HepG2 (cell line): Measurements from ENCODE around the gene C9orf85. TPM values are rescaled to one million over a fixed set of nuclear protein-coding genes. Genes with fewer than 3 reads are reported as not detected.

Experiments used
- ATAC-seq: fragments of 200-7000 bp; cut with Tn5 transposase; 3 replicates; pipeline ENCODE4 v1.9.1; 2020; ENCODE audit warnings: mild to moderate bottlenecking, moderate library complexity
- BruUV-seq: library from RNA; stranded (reverse); fragments of 400-500 nt; replicated peaks from 2 replicates; lab custom pipeline; 2021; lab: Mats Ljungman, UMichigan
- CTCF ChIA-PET: fragments of 300-600 bp; formaldehyde crosslinking; extraction: SDS; loops from one replicate; lab custom pipeline; 2021; ENCODE audit warnings: low total read pairs, inconsistent platforms, low intra/inter-chr PET ratio; lab: Yijun Ruan, JAX
- POLR2A ChIA-PET: fragments of 350-600 bp; sonication (Branson Sonifier 250); formaldehyde crosslinking; loops from one replicate; lab custom pipeline; 2020; ENCODE audit warnings: antibody characterized with exemption, inconsistent platforms; lab: Yijun Ruan, JAX
- DNase-seq: peaks from one replicate; pipeline ENCODE4 v3.0.0-alpha.2; 2015; ENCODE audit warnings: low spot score
- FAIRE-seq: peaks from 3 replicates; lab custom pipeline; 2011; peaks lifted over from hg19 to GRCh38; lab: Jason Lieb, UNC
- H2AFZ ChIP-seq: one replicate; pipeline ENCODE4 v1.6.1; 2011; ENCODE audit warnings: low read length, inconsistent platforms
- H3K27ac ChIP-seq: fragments of 300-600 bp; 3 replicates; pipeline ENCODE4 v1.8.0; 2011; ENCODE audit warnings: mixed run types, mild to moderate bottlenecking, mixed read lengths, low read length, inconsistent platforms; ENCODE audit not compliant: insufficient read depth; ENCODE audit errors: extremely low read length
- H3K27me3 ChIP-seq, 2 experiments: fragments of 200-600 bp in 1 of 2; 2 replicates in 1 of 2; 3 replicates in 1 of 2; pipeline versions ENCODE4 v1.6.0 to v1.8.0; 2011; ENCODE audit warnings: low read length in 2 of 2, mild to moderate bottlenecking in 2 of 2, moderate library complexity in 2 of 2, inconsistent platforms in 1 of 2; ENCODE audit not compliant: insufficient read depth in 2 of 2, control insufficient read depth in 1 of 2
- H3K36me3 ChIP-seq, 2 experiments: fragments of 200-600 bp in 1 of 2; replicated peaks in 1 of 2; 2 replicates in 1 of 2; 3 replicates in 1 of 2; pipeline versions ENCODE4 v1.5.1 to v1.8.0; 2011; ENCODE audit warnings: low read length in 2 of 2, inconsistent platforms in 1 of 2; ENCODE audit not compliant: insufficient read depth in 2 of 2, control insufficient read depth in 1 of 2
- H3K4me1 ChIP-seq: 2 replicates; pipeline ENCODE4 v1.5.1; 2012; ENCODE audit warnings: low read length, inconsistent platforms; ENCODE audit not compliant: insufficient read depth
- H3K4me2 ChIP-seq: 2 replicates; pipeline ENCODE4 v1.6.0; 2011; ENCODE audit warnings: low read depth, low read length, inconsistent platforms
- H3K4me3 ChIP-seq, 3 experiments: fragments of 200-600 bp in 1 of 3; sonication (generic), shearing (Covaris generic) in 1 of 3; replicated peaks in 1 of 3; 2 replicates each; pipeline ENCODE4 v1.5.1; 2011 to 2016; ENCODE audit warnings: low read length in 3 of 3, inconsistent platforms in 2 of 3, low read depth in 2 of 3, mild to moderate bottlenecking in 2 of 3, control low read depth in 1 of 3, mixed read lengths in 1 of 3; ENCODE audit not compliant: insufficient read depth in 1 of 3
- H3K79me2 ChIP-seq: one replicate; pipeline ENCODE4 v1.6.1; 2011; ENCODE audit warnings: low read length, inconsistent platforms; ENCODE audit not compliant: insufficient read depth
- H3K9ac ChIP-seq: 2 replicates; pipeline ENCODE4 v1.6.0; 2011; ENCODE audit warnings: mild to moderate bottlenecking, low read depth, low read length, inconsistent platforms; ENCODE audit not compliant: insufficient read depth
- H3K9me3 ChIP-seq: 2 replicates; pipeline ENCODE4 v1.5.1; 2012; ENCODE audit warnings: mild to moderate bottlenecking, low read length
- H4K20me1 ChIP-seq: 2 replicates; pipeline ENCODE4 v1.6.0; 2011; ENCODE audit warnings: inconsistent platforms, mild to moderate bottlenecking, low read length, moderate library complexity; ENCODE audit not compliant: insufficient read depth
- EHMT2 ChIP-seq: fragments of 200-600 bp; sonication (generic); IDR thresholded peaks from 2 replicates; pipeline ENCODE4 v1.7.0; 2017; ENCODE audit warnings: antibody characterized with exemption, low read depth, low read length, borderline replicate concordance
- HNF4A ChIP-seq: sonication (generic); formaldehyde crosslinking; IDR thresholded peaks from 2 replicates; pipeline ENCODE4 v1.4.0; 2020; ENCODE audit warnings: missing genetic modification reagents
- MTF1 ChIP-seq: sonication (generic); formaldehyde crosslinking; IDR thresholded peaks from 2 replicates; pipeline ENCODE4 v1.5.0; 2020; ENCODE audit warnings: missing genetic modification reagents
- PAXIP1 ChIP-seq: sonication (generic); formaldehyde crosslinking; conservative IDR thresholded peaks from 2 replicates; pipeline ENCODE4 v1.4.0; 2020; ENCODE audit warnings: mild to moderate bottlenecking, missing genetic modification reagents, moderate library complexity
- SMARCC2 ChIP-seq: fragments of 450-650 bp; IDR thresholded peaks from 2 replicates; pipeline ENCODE4 v1.6.1; 2017; ENCODE audit warnings: antibody characterized with exemption, mild to moderate bottlenecking
- SRSF1 ChIP-seq: fragments of 200-400 bp; formaldehyde crosslinking; optimal IDR thresholded peaks from 2 replicates; pipeline ENCODE3; 2017; ENCODE audit warnings: mild to moderate bottlenecking, low read depth, low read length, moderate library complexity
- THAP7 ChIP-seq: sonication (generic); formaldehyde crosslinking; IDR thresholded peaks from 2 replicates; pipeline ENCODE4 v1.8.1; 2023; ENCODE audit warnings: mild to moderate bottlenecking, missing genetic modification reagents
- TOPORS ChIP-seq: sonication (generic); formaldehyde crosslinking; IDR thresholded peaks from 2 replicates; pipeline ENCODE4 v1.8.0; 2023; ENCODE audit warnings: mild to moderate bottlenecking, missing genetic modification reagents
- ZKSCAN8 ChIP-seq: IDR thresholded peaks from 2 replicates; pipeline ENCODE4 v1.6.1; 2016; ENCODE audit warnings: borderline replicate concordance, missing genetic modification reagents, missing compliant biosample characterization
- ZNF20 ChIP-seq: sonication (generic); formaldehyde crosslinking; IDR thresholded peaks from 2 replicates; pipeline ENCODE4 v1.4.0; 2020; ENCODE audit warnings: mild to moderate bottlenecking, moderate library complexity, missing genetic modification reagents
- ZNF678 ChIP-seq: sonication (generic); formaldehyde crosslinking; IDR thresholded peaks from 2 replicates; pipeline ENCODE4 v1.4.0; 2020; ENCODE audit warnings: mild to moderate bottlenecking, missing genetic modification reagents
- ZNF792 ChIP-seq: IDR thresholded peaks from 2 replicates; pipeline ENCODE4 v1.6.1; 2016
- WGBS: methylation state at CpG from one replicate; pipeline ENCODE4 v1.1.6; 2017; ENCODE audit warnings: low lambda C conversion rate; 5-methylcytosine and 5-hydroxymethylcytosine counted together
- in situ Hi-C: cut with HindIII; loops from 2 replicates; pipeline ENCODE4 v1.10.0; 2017; ENCODE audit warnings: low pct_unique_long_range_greater_than_20kb; ENCODE audit not compliant: extremely low pct_ligation_motif_present
- intact Hi-C: fragments of 100-400 bp; cut with micrococcal nuclease; formaldehyde crosslinking; loops from one replicate; pipeline ENCODE4 v1.10.0; 2022; ENCODE audit not compliant: unreplicated experiment
- polyA plus RNA-seq, 8 experiments: library from polyadenylated mRNA; depleted of rRNA in 3 of 8; stranded (reverse) in 7 of 8; unstranded in 1 of 8; fragments of >200 nt; fragmentation: Illumina TruSeq in 4 of 8; extraction: Trizol in 4 of 8; gene quantifications; 2 replicates each; pipeline versions ENCODE4 v1.2.1 to v1.2.3, GENCODE V29; 2011 to 2016; ENCODE audit warnings: low read depth in 4 of 8, missing spikeins in 1 of 8, mixed read lengths in 1 of 8; ENCODE audit not compliant: insufficient read depth in 1 of 8
- total RNA-seq, 5 experiments: library from RNA; depleted of rRNA; stranded (reverse); fragments of >200 nt; fragmentation: Illumina TruSeq; extraction: Trizol; gene quantifications; 2 replicates each; pipeline ENCODE4 v1.2.3, GENCODE V29; 2016; ENCODE audit warnings: low read depth in 1 of 5

Gene C9orf85
- total and polyA plus RNA-seq, 2 of the 13 experiments (the other 11 are each of a cell fraction or from before 2014, with no cell fraction given) = 9.9 to 13.9 TPM

- WGBS = 94% methylated on average over 10 of the region's 10 CpGs
- H2AFZ ChIP-seq = no peak overlapping the region
- ChIA-PET POLR2A (interaction anchor here (0.9 kb wide), 1 partner anchor 25 kb away, joined by 3 read pairs; the partner anchor contains the start of genes ABHD17B and C9orf85), CTCF (no interaction called here)
- BruUV-seq = no TSS peak
- peaks cover 11% of the 10 kb centered on the region; the same call in 1 of the 2 replicates for H3K9me3 ChIP-seq
- no peaks in the 10 kb centered on the region for H3K27me3 ChIP-seq
- in situ Hi-C loops = no loop called here
- peaks cover 80% of the 10 kb centered on the region for H3K79me2 ChIP-seq
- peaks cover 3% of the 10 kb centered on the region; the same call in 1 of the 2 replicates for H4K20me1 ChIP-seq
- no peak overlapping the region for H3K27ac ChIP-seq
- no peak overlapping the region for H3K4me3 ChIP-seq
- H3K4me1 ChIP-seq = peaks cover 35% of the 10 kb centered on the region
- ATAC-seq (no peak), FAIRE-seq (no peak), DNase-seq (no peak)
- H3K36me3 ChIP-seq = no peaks in the 10 kb centered on the region; a peak in 1 of 5 replicates
- no peak overlapping the region for H3K9ac ChIP-seq
- TF ChIP-seq ZNF678 = no peak
- no peak for TF ChIP-seq ZNF20
- TF ChIP-seq EHMT2 = no peak
- no peak for TF ChIP-seq ZNF792 (CRISPR knock-in tag)
- no peak for TF ChIP-seq MTF1 (CRISPR knock-in tag)
- no peak for TF ChIP-seq TOPORS (CRISPR knock-in tag)
- no peak for TF ChIP-seq HNF4A (CRISPR knock-in tag)
- TF ChIP-seq THAP7 (CRISPR knock-in tag) = no peak
- TF ChIP-seq PAXIP1 = no peak
- TF ChIP-seq ZKSCAN8 (CRISPR knock-in tag) = no peak
- TF ChIP-seq SRSF1 = no peak
- no peak for TF ChIP-seq SMARCC2
- no peak overlapping the region for H3K4me2 ChIP-seq
- intact Hi-C loops = no loop called here
These were observed 24.9 kb upstream of the C9orf85 start for GRCh38 chr9:71886541-71886940.
